ENCODE measurements around the gene CCT2. TPM values are rescaled to one million over a fixed set of nuclear protein-coding genes. Genes with fewer than 3 reads are reported as not detected.
A peak's percentile ranks its signal among the peaks of the same experiment; 100 is the strongest.

The CCT2 gene
- total RNA-seq, 1 experiment from 2014 or later = 270 TPM

- no TSS peak for BruUV-seq (replicated peaks)
- H3K4me3 ChIP-seq (ENCODE audit: low read depth in 2 of 2, low read length in 2 of 2) = no peak overlapping the region
- ChIA-PET POLR2A (no interaction called here), CTCF (no interaction called here)
- no peak for DNase-seq (ENCODE audit: low read depth, low spot score)
- in situ Hi-C loops (cut with HindIII; ENCODE audit: low pct_unique_long_range_greater_than_20kb, low sequenced_read_pairs) (no loop called here), intact Hi-C loops (cut with micrococcal nuclease; ENCODE audit: unreplicated experiment) (no loop called here)
- H3K27ac ChIP-seq (ENCODE audit: low read length) = no peak overlapping the region
- no peaks in the 10 kb centered on the region for H3K36me3 ChIP-seq (ENCODE audit: control insufficient read depth, insufficient read depth, low read length)
- no peaks in the 10 kb centered on the region for H3K9me3 ChIP-seq (ENCODE audit: control insufficient read depth, insufficient read depth, low read depth, low read length)
- ATAC-seq = no peak
- H3K27me3 ChIP-seq (ENCODE audit: control insufficient read depth, insufficient read depth, low read length) = peaks cover 2% of the 10 kb centered on the region; the same call in 1 of the 2 replicates
- H3K4me1 ChIP-seq (ENCODE audit: control insufficient read depth, insufficient read depth, low read length) = no peaks in the 10 kb centered on the region
- TF ChIP-seq CTCF (IDR thresholded peaks at IDR 0.05) (no peak), POLR2AphosphoS5 (IDR thresholded peaks at IDR 0.05; ENCODE audit: low read depth, low read length) (no peak), TCF7L2 (IDR thresholded peaks at IDR 0.05; ENCODE audit: low read depth, low read length) (no peak)
- TF ChIP-seq, protein P1, sequence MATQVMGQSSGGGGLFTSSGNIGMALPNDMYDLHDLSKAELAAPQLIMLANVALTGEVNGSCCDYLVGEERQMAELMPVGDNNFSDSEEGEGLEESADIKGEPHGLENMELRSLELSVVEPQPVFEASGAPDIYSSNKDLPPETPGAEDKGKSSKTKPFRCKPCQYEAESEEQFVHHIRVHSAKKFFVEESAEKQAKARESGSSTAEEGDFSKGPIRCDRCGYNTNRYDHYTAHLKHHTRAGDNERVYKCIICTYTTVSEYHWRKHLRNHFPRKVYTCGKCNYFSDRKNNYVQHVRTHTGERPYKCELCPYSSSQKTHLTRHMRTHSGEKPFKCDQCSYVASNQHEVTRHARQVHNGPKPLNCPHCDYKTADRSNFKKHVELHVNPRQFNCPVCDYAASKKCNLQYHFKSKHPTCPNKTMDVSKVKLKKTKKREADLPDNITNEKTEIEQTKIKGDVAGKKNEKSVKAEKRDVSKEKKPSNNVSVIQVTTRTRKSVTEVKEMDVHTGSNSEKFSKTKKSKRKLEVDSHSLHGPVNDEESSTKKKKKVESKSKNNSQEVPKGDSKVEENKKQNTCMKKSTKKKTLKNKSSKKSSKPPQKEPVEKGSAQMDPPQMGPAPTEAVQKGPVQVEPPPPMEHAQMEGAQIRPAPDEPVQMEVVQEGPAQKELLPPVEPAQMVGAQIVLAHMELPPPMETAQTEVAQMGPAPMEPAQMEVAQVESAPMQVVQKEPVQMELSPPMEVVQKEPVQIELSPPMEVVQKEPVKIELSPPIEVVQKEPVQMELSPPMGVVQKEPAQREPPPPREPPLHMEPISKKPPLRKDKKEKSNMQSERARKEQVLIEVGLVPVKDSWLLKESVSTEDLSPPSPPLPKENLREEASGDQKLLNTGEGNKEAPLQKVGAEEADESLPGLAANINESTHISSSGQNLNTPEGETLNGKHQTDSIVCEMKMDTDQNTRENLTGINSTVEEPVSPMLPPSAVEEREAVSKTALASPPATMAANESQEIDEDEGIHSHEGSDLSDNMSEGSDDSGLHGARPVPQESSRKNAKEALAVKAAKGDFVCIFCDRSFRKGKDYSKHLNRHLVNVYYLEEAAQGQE (IDR thresholded peaks at IDR 0.05; ENCODE audit: insufficient read depth in 1 of 2, low read depth in 2 of 2, low read length in 1 of 2) = no peak
Observed at GRCh38 chr12:69627501-69627900, 42.2 kb downstream of the CCT2 start.

DNA sequence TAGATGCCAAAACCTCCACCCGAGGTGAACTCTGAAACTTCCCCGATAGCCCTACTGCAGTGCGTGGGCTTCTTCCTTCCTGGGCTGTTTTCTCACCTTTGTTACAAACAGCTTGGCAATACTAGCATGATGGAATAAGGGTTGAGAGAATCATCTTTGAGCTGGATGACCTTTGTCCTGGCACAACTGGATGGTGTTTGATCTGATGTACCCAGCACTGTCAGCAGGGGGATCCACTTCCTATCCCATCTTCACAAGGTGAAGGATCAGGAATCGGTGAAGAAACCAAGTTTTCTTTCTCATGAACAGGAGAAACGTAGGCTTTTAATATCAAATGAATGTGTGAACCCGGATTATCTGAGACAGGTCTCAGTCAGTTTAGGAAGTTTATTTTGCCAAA lies 44.9 kb downstream of the CCT2 start:
- no peak for ATAC-seq
- POLR2A ChIA-PET = no interaction called here
- intact Hi-C loops (cut with micrococcal nuclease; ENCODE audit: unreplicated experiment) = no loop called here

More for the DNA sequence above, 44.9 kb downstream of the CCT2 start:
- Histone ChIP-seq H3K9me3 (ENCODE audit: control insufficient read depth, insufficient read depth, low read depth, low read length) (no peaks in the 10 kb centered on the region), H3K4me1 (ENCODE audit: control insufficient read depth, insufficient read depth, low read length) (no peaks in the 10 kb centered on the region), H3K36me3 (ENCODE audit: control insufficient read depth, insufficient read depth, low read length) (no peaks in the 10 kb centered on the region), H3K4me3 (ENCODE audit: low read depth in 2 of 2, low read length in 2 of 2) (no peak overlapping the region), H3K27me3 (ENCODE audit: control insufficient read depth, insufficient read depth, low read length) (peaks cover 2% of the 10 kb centered on the region; the same call in 1 of the 2 replicates), H3K27ac (ENCODE audit: low read length) (no peak overlapping the region)
- TF ChIP-seq TCF7L2 (IDR thresholded peaks at IDR 0.05; ENCODE audit: low read depth, low read length) = no peak
- TF ChIP-seq, protein P1 (IDR thresholded peaks at IDR 0.05; ENCODE audit: insufficient read depth in 1 of 2, low read depth in 2 of 2, low read length in 1 of 2) = no peak
- peak; percentile 33 for TF ChIP-seq CTCF (IDR thresholded peaks at IDR 0.05)
- BruUV-seq (replicated peaks) = no TSS peak
- CTCF ChIA-PET = no interaction called here
- DNase-seq (ENCODE audit: low read depth, low spot score) = no peak
- in situ Hi-C loops (cut with HindIII; ENCODE audit: low pct_unique_long_range_greater_than_20kb, low sequenced_read_pairs) = no loop called here
